Left renal pelvis (tissue), 4 donors: Measurements from ENCODE around the gene OR9Q2. TPM values are rescaled to one million over a fixed set of nuclear protein-coding genes. Genes with fewer than 3 reads are reported as not detected.

Experiments used
- polyA plus RNA-seq, 4 donors: library from polyadenylated mRNA; unstranded; fragments of 120-200 nt; gene quantifications; one replicate each; pipeline ENCODE4 v1.2.1, GENCODE V29; 2013; ENCODE audit not compliant: insufficient read length in 4 of 4

The OR9Q2 gene
- polyA plus RNA-seq, 4 donors = not detected

Other genes with a start within 250 kb of the OR9Q2 start
- not detected for gene OR9Q1, start 165.2 kb upstream of the OR9Q2 start, polyA plus RNA-seq
- not detected for gene OR6Q1, start 158.1 kb upstream of the OR9Q2 start, polyA plus RNA-seq
- not detected for gene OR9I1, start 63.5 kb upstream of the OR9Q2 start, polyA plus RNA-seq
- not detected for gene OR1S2, start 15.1 kb downstream of the OR9Q2 start, polyA plus RNA-seq
- not detected for gene OR1S1, start 23.6 kb downstream of the OR9Q2 start, polyA plus RNA-seq
- gene OR10Q1, start 39.8 kb downstream of the OR9Q2 start, polyA plus RNA-seq = not detected
- not detected for gene OR10W1, start 79.2 kb downstream of the OR9Q2 start, polyA plus RNA-seq
- gene OR5B17, start 170.0 kb downstream of the OR9Q2 start, polyA plus RNA-seq = not detected
- gene OR5B3, start 217.8 kb downstream of the OR9Q2 start, polyA plus RNA-seq = not detected
- gene OR5B2, start 239.1 kb downstream of the OR9Q2 start, polyA plus RNA-seq = under 1 TPM in 1 of 4 donors, not detected in 3; 0.25 TPM